Fibroblast of skin of right biceps (primary cell): Measurements from ENCODE around the gene STUM.
A peak's percentile ranks its signal among the peaks of the same experiment; 100 is the strongest.
"Not testable (repeated sequence)": the region's sequence is repeated elsewhere in the genome, so short reads cannot be mapped to it uniquely, and the experiment has no call there.

Experiments
- DNase-seq: peaks from one replicate; pipeline ENCODE4 v3.0.0-alpha.2; 2013

Gene STUM, protein sequence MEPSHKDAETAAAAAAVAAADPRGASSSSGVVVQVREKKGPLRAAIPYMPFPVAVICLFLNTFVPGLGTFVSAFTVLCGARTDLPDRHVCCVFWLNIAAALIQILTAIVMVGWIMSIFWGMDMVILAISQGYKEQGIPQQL

DNA sequence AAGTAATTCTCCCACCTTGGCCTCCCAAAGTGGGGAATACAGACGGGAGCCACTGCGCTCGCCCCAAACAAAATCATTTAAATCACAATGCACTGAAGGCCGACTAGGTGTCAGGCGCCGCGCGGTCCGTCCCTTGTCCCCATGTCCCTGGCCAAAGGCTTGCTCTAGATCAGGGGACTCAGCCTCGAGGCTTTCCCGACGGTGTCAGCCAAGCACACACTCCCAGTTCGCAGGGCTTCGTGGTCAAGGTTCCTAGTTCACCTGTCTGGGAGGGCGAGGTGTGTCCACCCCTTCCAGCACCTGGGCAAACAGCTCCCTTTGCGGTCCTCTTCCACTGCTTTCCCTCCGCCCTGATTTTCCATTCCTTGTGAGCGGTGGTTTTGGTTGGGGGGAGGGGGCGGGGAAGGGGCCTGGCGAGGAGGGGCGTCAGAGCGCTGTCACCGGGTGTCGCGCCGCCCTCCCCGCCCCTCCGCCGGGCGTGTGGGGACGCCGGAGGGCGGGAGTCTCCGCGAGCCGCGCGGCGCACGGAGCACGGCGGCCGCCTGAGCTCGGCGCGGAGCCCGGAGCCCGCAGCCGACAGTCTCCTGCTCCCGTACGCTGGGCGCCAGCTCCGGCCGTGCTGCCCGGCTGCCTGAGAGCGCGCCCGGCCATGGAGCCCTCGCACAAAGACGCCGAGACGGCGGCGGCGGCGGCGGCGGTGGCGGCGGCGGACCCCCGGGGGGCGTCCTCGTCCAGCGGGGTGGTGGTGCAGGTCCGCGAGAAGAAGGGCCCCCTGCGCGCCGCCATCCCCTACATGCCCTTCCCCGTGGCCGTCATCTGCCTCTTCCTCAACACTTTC lies at the start of gene STUM:
TSS of gene STUM (plus strand) at position 509 of the 838 bp plus-strand sequence. CDS start at position 650, 141 bp downstream.
- peak; percentile 22 for DNase-seq

DNA sequence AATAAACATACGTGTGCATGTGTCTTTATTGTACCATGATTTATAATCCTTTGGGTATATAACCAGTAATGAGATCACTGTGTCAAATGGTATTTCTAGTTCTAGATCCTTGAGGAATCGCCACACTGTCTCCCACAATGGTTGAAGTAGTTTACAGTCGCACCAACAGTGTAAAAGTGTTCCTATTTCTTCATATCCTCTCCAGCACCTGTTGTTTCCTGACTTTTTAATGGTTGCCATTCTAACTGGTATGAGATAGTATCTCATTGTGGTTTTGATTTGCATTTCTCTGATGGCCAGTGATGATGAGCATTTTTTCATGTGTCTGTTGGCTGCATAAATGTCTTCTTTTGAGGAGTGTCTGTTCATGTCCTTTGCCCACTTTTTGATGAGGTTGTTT lies 48.9 kb upstream of the STUM start:
- not testable (repeated sequence) for DNase-seq

DNA sequence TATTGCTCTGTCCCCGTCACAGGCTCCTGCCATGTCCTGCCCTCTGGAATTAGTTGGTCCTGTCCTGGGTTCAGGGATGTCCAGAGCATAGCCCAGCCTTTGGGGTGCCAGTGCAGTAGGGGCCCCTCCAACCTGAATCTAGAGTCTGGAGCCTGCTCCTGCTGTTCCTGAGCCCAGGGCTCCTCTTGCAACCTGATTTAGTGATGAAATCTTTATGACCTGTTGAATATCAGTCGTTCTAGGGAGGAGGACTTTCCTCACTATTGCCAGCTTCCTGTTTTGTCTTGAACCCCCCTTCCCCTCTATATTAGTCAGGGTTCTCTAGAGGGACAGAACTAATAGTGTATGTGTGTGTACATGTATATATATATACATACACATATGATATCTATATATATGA lies 42.5 kb upstream of the STUM start:
- no peak for DNase-seq

DNA sequence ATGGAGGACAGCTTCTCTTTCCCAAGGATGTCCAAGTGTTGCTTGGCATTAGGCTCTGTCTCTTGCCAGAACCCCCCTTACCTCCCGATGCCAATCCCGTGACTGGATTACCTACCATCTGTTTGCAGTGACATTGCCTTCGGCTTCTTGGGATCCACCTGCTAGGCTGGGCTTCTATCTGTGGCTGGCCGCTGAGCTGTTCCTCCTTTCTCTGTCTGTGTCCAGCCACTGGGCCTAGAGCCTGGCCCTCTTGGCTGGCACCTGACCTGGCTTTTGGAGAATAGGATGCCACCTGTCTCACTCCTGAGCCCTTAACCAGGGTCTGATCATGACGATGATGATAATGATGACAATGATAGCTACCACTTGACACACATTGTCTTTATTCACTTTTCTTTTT lies 41.6 kb upstream of the STUM start:
- DNase-seq: no peak

DNA sequence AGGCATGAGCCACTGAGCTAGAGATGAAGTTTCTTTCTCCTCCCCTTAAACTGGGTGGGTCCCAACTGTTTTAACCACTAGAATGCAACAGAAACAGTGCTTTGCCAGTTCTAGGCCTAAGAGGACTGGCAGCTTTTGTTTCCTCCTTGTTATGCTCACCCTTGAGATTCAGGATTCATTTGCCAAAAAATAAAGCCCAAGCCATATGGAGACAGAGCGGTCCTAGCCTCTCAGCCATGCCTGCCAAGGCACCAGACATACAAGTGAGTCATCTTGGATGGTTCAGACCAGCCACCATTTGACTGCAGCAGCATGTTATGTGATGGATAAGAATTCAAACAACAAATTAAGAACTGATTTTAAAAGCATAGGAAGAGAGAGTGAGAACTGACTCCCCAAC lies 38.1 kb upstream of the STUM start:
- DNase-seq: no peak

DNA sequence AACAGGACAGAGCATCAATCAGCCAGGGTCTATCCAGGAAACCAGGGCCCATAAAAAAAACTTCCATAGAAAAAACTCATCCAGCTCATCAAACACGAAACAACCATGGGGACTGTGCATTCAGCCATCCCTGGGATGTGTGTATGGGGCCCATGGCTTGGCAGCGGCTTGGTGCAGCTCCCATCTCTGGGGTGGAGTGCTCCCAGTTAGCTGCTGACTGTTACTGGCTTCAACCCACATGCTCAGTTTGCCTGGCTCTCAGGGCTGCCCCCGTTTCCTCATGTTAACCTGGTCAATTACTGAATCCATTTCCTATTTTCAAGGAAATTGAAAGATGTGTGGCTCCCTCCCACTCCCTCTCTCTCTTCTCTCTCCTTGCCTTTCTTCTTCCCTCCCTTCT lies 37.3 kb upstream of the STUM start:
- DNase-seq: no peak

DNA sequence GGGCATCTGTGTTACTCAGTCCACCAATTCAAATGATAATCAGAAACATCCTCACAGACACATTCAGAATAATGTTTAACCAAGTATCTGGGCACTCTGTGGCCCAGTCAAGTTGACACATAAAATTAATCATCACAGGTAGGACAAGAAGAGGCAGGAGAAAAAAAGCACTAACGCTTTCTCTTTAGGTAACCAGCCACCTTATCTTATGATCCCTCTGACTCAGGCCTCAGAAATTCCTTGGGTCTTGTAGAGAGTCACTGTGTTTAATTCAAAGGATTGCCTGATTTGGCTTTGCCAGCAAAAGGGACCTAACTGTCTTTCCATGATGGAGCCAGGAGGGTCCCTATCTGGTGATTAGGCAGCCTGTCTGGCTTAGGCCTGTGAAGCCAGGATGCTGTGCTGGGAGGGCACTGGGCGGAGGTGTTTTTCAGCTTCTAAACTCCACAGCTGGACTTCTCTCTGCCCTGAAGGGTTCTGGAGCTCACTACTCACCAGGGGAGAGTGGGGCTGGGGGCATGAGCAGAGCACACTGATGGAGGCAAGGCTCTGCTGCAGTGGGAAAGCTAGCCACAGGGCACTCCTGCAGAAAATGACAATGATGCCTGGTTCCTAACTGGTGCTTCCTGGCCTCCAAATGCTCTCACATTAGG lies 36.4 kb upstream of the STUM start:
- DNase-seq: no peak

DNA sequence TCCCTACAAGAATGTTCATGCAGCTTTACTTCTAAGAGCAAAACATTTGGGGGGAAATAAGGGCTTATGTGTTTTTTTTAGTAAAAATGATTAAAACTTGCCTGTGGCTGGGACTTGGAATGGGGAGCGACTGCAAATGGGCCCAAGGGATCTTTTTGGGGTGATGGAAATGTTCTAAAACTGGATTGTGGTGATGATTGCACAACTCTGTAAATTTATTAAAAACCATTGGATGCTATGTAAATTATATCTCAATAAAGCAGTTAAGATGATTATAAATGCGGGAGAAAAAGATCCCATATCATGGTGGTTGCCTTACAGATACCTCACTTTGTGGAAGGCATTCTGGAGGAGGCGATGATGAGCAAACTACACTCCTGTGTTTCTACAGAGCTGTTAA lies 30.2 kb upstream of the STUM start:
- DNase-seq: no peak

DNA sequence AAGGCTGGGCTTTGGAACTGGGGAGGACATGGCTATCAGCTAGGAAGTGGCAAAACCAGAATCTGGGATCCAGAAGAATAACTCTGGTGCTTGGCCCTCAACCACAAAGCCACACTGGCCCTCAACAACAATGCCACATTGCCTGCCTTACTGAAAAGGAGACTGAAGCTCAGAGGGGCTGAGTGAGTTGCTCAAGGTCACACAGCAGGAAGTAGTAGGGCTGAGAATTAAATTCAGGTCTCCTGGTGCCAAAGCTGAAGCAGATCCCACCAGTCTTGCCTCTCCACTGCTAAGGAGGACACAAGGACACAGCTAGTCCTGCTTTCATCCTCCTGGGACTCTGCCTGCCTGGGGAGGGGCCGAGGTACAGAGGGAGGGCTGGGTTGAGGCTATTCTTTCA lies 29.4 kb upstream of the STUM start:
- DNase-seq: no peak

DNA sequence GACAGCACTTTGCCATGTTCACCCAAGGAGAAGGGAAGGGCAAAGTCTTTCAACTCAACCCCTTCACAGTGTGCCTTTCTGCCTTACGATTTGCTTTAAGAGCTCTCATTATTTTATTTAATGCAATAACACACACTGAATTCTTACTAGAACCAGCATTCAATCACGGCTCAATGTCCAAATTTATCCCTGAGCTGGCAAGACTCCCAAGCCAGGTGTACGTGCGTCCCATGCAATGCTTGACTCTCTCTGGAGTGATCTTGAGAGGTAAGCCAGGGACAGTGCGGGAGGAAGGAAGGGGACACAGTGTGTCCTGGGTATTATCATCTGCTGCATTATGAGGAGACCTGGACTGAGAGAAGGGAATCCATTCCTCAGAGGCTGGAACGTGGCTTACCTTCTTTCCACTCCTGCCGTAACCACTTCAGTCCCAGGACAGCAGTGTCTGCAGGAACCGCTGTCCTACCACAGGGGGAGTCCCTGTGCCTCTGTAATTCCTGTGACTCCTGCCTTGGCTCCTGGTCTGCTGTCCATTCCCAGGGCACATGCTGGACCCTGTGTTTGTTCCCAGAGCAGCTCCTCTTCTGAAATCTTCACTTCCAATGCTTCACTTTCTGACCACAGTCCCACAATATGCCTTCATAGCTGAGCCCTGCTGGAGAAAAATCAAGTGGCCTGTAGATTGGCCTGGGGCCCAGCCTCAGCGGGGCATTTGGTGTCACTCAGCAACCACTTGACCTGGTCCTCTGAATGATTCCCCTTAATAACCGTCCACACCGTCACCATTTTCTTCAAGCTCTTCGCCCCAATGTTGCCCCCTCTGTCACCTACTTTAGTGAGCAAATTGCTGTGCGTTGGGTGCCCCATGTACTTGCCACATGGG lies 28.6 kb upstream of the STUM start:
- no peak for DNase-seq

DNA sequence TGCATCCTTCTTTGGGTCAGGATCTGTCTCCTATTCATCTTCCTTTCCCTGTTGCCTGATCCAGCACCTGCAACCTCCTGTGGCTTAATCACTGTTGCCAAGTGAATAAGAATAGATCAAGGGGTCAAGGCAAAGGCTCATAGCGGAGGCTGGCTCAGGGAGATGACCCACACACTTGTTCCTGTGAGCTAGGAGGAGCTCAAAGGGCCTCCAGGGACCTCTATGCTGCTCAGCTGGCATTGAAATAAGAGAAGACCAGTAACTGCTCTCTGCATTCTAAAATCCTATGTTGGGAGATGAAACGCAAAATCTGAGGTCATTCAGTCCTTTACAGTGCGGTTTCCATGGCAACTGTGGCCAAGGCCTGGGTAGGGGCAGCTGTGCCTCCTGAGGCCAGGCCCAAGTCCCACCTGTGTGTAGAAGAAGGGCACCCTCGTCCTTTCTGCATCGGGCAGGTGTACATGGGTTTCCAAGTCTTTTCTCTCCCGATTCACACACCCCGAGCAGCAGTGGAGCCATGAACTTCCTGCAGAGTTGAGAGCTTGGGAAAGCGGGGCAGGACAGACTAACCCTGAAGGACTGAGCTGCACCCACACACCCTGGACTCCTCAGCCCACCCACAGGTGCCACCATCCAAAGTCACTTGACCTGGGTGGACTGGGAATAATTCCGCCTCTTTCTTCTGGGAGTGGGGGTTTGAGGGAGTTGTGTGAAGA lies 27.8 kb upstream of the STUM start:
- DNase-seq: no peak

DNA sequence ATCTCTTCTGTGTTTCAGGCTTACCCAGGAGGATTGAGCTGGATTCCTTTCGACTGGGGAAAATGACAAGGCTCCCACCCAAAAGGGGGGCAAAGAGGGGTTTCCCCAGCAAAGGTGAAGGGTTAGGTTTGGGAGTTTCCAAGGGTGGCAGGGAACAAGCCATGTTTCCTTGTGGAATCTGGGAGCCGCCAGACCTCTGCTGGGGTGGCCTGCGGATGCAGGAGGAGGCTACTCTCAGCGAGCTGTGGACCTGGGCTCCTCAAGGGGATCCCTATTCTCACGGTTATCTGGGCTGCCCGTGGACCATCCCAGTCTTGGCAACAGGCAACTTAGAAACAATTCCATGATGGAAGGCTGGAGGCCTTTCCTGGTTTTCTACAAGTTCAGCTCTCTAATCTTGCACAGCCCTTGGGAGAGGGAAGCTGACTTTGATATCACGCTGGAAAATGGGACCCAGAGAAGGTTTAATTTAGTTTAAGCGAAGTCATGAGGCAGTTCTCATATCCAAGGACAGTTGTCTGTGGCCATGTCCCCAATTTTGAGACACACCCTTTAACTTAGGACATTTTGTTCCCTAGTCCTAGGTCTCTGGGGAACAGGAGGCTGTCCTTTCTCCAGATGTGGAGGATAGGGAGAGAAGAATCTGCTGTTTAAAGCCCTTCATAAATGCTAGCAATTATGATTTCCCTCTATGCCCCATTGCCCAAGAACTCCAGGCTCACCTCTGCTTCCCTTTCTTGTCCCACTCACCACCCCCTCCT lies 24.7 kb upstream of the STUM start:
- DNase-seq: no peak

DNA sequence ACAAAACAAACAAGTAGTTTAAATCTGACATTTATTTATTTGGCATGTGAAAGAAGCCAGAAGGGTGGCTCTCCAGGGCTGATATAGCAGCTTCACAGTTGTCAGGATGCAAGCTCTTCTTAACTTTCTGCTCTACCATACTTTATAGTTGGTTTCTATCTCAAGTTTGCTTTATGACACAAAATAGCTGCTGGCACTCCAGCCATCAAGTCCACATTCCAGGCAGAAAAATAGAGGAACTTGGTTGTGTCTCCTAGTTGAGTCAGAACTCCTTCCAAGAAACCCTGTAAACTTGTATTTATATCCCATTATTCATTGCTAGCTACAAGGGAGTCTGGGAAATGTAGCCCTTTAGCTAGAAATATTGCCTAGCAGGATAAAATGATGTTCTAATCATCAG lies 24.0 kb upstream of the STUM start:
- DNase-seq: no peak

DNA sequence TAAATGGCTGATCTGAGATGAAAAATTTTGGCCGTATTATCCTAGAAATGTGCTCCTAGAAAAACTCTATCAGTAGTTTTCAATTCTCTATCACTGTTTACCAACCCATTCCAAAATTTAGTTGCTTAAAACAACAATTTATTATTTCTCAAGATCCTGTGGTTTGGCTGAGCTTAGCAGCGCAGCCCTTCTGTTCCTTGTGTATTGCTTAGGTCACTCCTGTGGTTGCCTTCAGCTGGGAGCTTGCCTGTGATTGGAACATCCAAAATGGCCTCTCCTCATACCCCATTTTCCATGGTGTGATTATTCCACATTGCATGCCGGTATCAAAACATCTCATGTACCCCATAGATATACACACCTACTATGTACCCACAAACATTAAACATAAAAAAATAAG lies 22.8 kb upstream of the STUM start:
- DNase-seq: no peak

DNA sequence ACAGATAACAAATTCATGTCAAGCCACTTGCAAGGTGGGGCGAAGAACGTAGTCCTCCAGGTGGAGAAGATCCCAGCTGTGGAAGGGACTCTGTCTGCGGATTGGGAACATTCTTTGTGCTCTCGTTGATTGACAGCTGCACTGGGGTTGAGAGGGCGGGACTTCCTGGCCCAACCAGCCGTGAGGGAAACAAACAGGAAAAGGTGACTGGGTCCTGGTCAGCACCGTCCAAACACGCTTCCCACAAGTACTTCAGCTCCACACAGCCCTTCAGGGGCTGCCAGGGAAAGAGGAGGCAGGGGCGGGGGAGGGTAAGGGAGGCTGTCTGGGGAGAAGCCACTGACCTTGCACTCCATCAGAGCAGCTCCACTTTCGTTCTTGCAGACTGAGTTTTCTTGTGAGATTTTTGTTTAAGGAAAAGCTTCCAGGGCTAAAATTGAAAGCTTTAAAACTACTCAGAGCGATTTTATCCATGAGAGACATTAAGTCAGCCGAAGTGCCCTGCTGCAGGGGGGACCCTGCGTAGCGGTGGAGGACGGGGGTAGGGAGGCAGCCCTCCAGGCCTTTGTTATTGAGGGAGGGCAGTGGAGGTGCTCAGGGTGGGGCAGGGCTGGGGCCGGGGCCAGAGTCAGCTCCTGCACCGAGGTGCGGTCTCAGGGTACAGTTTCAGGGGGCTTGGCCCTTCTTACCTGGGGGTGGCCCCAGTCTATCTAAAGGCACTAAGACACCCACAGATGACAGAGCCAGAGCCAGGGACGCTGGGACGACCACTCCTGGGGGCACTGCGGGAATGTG lies 21.6 kb upstream of the STUM start:
- peak; percentile 16 for DNase-seq

DNA sequence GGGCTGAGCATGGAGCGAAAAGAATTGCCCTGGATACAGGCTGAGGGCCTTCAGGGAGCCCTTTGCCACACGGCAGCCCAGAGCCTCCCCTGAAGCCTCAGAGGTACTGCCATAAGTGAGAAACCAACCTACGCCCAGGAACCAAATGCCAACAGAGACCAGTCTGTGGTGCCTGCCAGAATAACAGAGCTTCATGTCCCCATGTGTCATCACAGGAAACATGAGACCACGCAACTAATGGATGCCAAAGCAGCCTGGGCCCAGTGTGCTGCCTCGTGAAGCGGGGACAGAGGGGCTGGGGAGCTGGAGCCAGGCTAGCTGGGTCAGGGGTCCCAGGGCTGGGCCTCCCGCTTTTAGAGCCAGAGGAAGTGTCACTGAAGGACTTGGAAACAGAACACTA lies 18.7 kb upstream of the STUM start:
- no peak for DNase-seq

DNA sequence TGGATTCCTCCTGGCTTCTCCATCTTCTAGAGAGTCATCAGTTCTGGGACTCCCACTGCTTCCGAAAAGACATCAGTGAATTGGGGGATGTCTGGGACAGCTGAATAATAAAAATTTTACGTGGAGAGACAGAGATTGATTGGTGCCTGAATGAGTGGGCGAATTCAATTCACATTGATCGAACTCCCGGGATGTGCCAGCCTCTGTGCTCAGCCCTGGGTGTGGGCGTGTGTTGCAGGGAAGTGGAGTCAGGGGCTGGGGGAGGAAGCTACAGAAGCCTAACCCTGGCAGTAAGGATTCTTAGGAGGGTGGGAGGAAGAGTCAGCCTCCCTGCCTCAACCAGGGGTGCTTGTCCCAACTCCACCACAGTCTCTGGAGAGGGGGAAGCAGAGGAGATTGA lies 18.0 kb upstream of the STUM start:
- DNase-seq: no peak

DNA sequence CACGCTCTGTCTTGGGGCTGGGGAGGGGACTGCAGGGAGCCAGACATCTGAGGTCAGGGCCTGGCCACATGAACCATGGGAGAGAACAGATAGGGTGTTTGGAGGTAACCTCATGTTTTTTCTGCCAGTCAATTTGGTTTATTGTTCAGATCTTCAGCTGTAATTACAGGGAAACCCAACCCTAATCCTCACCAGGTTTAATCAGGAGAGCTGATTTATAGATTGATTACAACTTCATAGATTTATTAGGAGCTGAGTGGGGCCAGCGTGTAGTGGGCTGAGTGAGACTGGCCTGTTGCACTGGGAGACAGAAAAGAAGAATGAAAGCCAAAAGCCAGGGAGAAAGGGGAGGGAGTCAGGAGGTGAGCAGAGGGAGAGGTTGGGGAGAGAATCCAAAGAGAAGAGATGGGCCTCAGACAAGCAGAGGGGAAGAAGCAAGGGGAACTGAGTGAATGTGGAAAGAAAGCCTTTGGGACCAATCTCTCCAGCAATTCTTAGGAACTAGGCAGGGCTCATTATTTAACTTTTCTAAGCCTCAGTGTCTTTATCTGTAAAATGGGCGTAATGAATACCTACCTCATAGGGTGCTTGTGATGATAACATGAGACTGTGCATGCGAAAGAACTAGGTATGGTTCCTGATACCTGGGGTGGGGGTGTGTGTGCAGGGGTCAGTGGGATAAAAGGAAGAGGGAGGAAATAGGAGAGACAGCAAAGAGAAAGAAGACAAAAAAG lies 17.0 kb upstream of the STUM start:
- DNase-seq: no peak

DNA sequence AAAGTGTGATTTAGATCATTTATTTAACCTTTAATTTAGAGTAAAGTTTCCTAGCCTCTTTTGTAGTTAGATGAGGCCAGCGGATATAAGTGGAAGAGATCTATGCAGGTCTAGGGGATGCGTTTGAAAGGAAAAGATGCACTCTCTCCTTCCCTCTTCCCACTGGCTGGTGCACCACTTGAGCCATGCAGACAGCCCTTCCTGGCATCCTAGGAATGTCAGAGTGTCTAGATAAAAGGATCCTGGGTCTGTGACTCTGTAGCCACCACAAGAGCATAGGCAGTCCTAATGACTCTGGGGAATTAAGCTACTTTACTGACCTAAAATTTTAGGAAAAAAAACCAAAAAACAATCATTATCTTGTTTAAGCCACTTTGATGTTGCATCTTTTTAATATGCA lies 16.0 kb upstream of the STUM start:
- no peak for DNase-seq

DNA sequence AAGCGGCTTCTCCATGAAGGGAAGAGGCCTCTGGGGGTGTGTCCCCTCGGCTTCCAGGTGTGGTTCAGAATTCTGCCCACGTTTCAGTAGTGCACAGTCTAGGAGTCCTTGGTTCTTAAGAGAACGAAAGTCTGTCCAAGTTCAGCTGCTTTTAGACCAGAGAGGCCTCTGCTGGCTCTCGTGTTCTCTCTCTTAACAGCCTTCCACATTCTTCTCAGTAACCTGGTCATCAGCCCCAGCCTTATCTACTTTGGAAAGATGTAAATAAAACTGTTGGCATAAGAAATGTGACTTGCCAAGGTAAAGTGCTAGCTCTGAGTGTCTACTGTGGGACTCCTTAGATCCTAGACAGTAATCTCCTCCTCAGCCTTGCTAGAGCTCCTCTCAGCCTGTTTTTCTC lies 15.3 kb upstream of the STUM start:
- DNase-seq: no peak
